ENCODE results near the gene TMEM165. TPM values are rescaled to one million over a fixed set of nuclear protein-coding genes. Genes with fewer than 3 reads are reported as not detected.

TMEM165 gene
- total and polyA plus RNA-seq, 2 of the 4 experiments (the other 2 are of a cell fraction) = 49.6 to 83.0 TPM

GRCh38 chr4:55397520-55398321 is 2.0 kb downstream of the TMEM165 start:
- H4K8ac ChIP-seq (ENCODE audit: low read depth in 2 of 2, low read length in 2 of 2) = peak overlapping the region; percentile 66 to 73; a peak in 2 of 4 replicates
- peak overlapping the region; percentile 95 for H2BK5ac ChIP-seq (ENCODE audit: low read depth, low read length, poor library complexity, severe bottlenecking)
- H3K4me2 ChIP-seq (ENCODE audit: low read depth, low read length) = peak overlapping the region; percentile 91
- H3K36me3 ChIP-seq (ENCODE audit: control insufficient read depth, insufficient read depth, low read length) = peaks cover 9% of the 10 kb centered on the region
- H2AK5ac ChIP-seq (ENCODE audit: low read depth, low read length) = peak overlapping the region; percentile 10; the same call in 1 of the 2 replicates
- ChIA-PET POLR2A (ENCODE audit: unreplicated experiment) (interaction anchor here (0.7 kb wide), 1 partner anchor 918 kb away, joined by 9 read pairs; no protein-coding TSS in a partner anchor), CTCF (no interaction called here)
- H4K20me1 ChIP-seq (ENCODE audit: insufficient read depth, low read length) = peaks cover 57% of the 10 kb centered on the region
- WGBS, 2 experiments (ENCODE audit: extremely low coverage in 2 of 2, insufficient read length in 1 of 2) = 21% methylated on average over 4 of the region's 15 CpGs; no CpG with 5 or more reads in 1 of the 2 experiments
- TF ChIP-seq MAFK (IDR thresholded peaks at IDR 0.05; ENCODE audit: low read depth, low read length) (no peak), CEBPB (IDR thresholded peaks at IDR 0.05; ENCODE audit: low read depth, low read length) (peak; percentile 92), MAZ (IDR thresholded peaks at IDR 0.05; ENCODE audit: borderline replicate concordance, low read depth, low read length) (no peak), POLR2A (IDR thresholded peaks at IDR 0.05; ENCODE audit: low read depth, low read length) (peak; percentile 58; the same call in 1 of the 2 replicates), RAD21 (IDR thresholded peaks at IDR 0.05; ENCODE audit: low read length) (no peak)
- peak overlapping the region; percentile 79 for H4K5ac ChIP-seq (ENCODE audit: low read depth, low read length)
- H3K18ac ChIP-seq (ENCODE audit: low read depth, low read length) = peak overlapping the region; percentile 95
- no peak overlapping the region for H2AFZ ChIP-seq (replicated peaks; ENCODE audit: low read length, poor library complexity)
- H3K9me1 ChIP-seq (ENCODE audit: insufficient read depth, low read length) = peaks cover 3% of the 10 kb centered on the region; the same call in 1 of the 2 replicates
- in situ Hi-C loops (cut with MboI; ENCODE audit: low sequenced_read_pairs) (no loop called here), intact Hi-C loops (cut with micrococcal nuclease) (loop anchor here (1.0 kb wide), 1 partner anchor 149 kb away; the partner anchor contains the start of gene CLOCK), dilution Hi-C loops (cut with HindIII; ENCODE audit: low sequenced_read_pairs, unreplicated experiment) (no loop called here)
- TSS peak; percentile 39 for BruUV-seq (replicated peaks)
- H3K4ac ChIP-seq (ENCODE audit: low read depth, low read length) = peak overlapping the region; percentile 78
- H3K79me1 ChIP-seq (ENCODE audit: low read depth in 1 of 2, low read length in 2 of 2) = peaks cover 2 to 7% of the 10 kb centered on the region in 2 experiments; a peak in 2 of 4 replicates
- peak overlapping the region; percentile 6 for H2AK9ac ChIP-seq (replicated peaks; ENCODE audit: low read depth, low read length, poor library complexity)
- no peak overlapping the region for H2BK20ac ChIP-seq (ENCODE audit: low read depth, low read length)
- peak overlapping the region; percentile 99 for H3K9ac ChIP-seq (ENCODE audit: low read depth, low read length)
- no peaks in the 10 kb centered on the region for H3K9me3 ChIP-seq (ENCODE audit: control insufficient read depth, insufficient read depth, low read length)
- no peak for ATAC-seq (ENCODE audit: low read depth)
- H2BK15ac ChIP-seq (ENCODE audit: low read depth, low read length) = no peak overlapping the region
- H3K4me3 ChIP-seq (ENCODE audit: insufficient read depth, low read depth, low read length) = peak overlapping the region; percentile 99
- H2BK120ac ChIP-seq (ENCODE audit: low read depth, low read length) = no peak overlapping the region; the same call in 1 of the 2 replicates
- peak; percentile 90 for DNase-seq
- H3K56ac ChIP-seq (ENCODE audit: extremely low read depth, insufficient read depth, low read length) = peak overlapping the region; percentile 92
- no peaks in the 10 kb centered on the region for H3K27me3 ChIP-seq (ENCODE audit: control insufficient read depth, insufficient read depth, low read length)
- H3K23ac ChIP-seq (ENCODE audit: low read depth, low read length) = peak overlapping the region; percentile 99
- H3K27ac ChIP-seq (ENCODE audit: insufficient read depth, low read length) = peak overlapping the region; percentile 99
- peak overlapping the region; percentile 54 for H4K91ac ChIP-seq (ENCODE audit: insufficient read depth, low read depth, low read length)
- peak overlapping the region; percentile 90 for H3K14ac ChIP-seq (replicated peaks; ENCODE audit: low read depth, low read length)
- peaks cover 7% of the 10 kb centered on the region for H3K4me1 ChIP-seq (ENCODE audit: control insufficient read depth, insufficient read depth, low read length)
